Measurements from ENCODE around the gene SMARCC1. TPM values are rescaled to one million over a fixed set of nuclear protein-coding genes. Genes with fewer than 3 reads are reported as not detected.

The SMARCC1 gene
- total and polyA plus RNA-seq, 2 of the 4 experiments (the other 2 are of a cell fraction): 18.6 to 39.6 TPM

GRCh38 chr3:47579875-47580274 lies 201.8 kb downstream of the SMARCC1 start:
- no peaks in the 10 kb centered on the region for H3K79me1 ChIP-seq (ENCODE audit: low read depth in 1 of 2, low read length in 2 of 2)
- no peaks in the 10 kb centered on the region for H3K9me3 ChIP-seq (ENCODE audit: control insufficient read depth, insufficient read depth, low read length)
- H2BK20ac ChIP-seq (ENCODE audit: low read depth, low read length): no peak overlapping the region
- dilution Hi-C loops (cut with HindIII; ENCODE audit: low sequenced_read_pairs, unreplicated experiment): no loop called here
- DNase-seq (no peak), ATAC-seq (ENCODE audit: low read depth) (no peak)
- no peak overlapping the region for H4K5ac ChIP-seq (ENCODE audit: low read depth, low read length)
- H3K14ac ChIP-seq (replicated peaks; ENCODE audit: low read depth, low read length): no peak overlapping the region
- ChIA-PET CTCF (no interaction called here), POLR2A (ENCODE audit: unreplicated experiment) (no interaction called here)
- H3K4me2 ChIP-seq (ENCODE audit: low read depth, low read length): no peak overlapping the region
- intact Hi-C loops (cut with micrococcal nuclease): no loop called here
- H2AFZ ChIP-seq (replicated peaks; ENCODE audit: low read length, poor library complexity): no peak overlapping the region
- H3K27me3 ChIP-seq (ENCODE audit: control insufficient read depth, insufficient read depth, low read length): peaks cover 30% of the 10 kb centered on the region
- no peak overlapping the region for H3K56ac ChIP-seq (ENCODE audit: extremely low read depth, insufficient read depth, low read length)
- no peak overlapping the region for H2AK9ac ChIP-seq (replicated peaks; ENCODE audit: low read depth, low read length, poor library complexity)
- H2AK5ac ChIP-seq (ENCODE audit: low read depth, low read length): no peak overlapping the region
- no peaks in the 10 kb centered on the region for H3K36me3 ChIP-seq (ENCODE audit: control insufficient read depth, insufficient read depth, low read length)
- H4K20me1 ChIP-seq (ENCODE audit: insufficient read depth, low read length): peaks cover 6% of the 10 kb centered on the region
- H3K27ac ChIP-seq (ENCODE audit: insufficient read depth, low read length): no peak overlapping the region
- no peak overlapping the region for H2BK15ac ChIP-seq (ENCODE audit: low read depth, low read length)
- H3K4ac ChIP-seq (ENCODE audit: low read depth, low read length): no peak overlapping the region
- no peaks in the 10 kb centered on the region for H3K4me1 ChIP-seq (ENCODE audit: control insufficient read depth, insufficient read depth, low read length)
- H4K8ac ChIP-seq (ENCODE audit: low read depth in 2 of 2, low read length in 2 of 2): no peak overlapping the region
- H2BK5ac ChIP-seq (ENCODE audit: low read depth, low read length, poor library complexity, severe bottlenecking): no peak overlapping the region
- H3K18ac ChIP-seq (ENCODE audit: low read depth, low read length): no peak overlapping the region
- in situ Hi-C loops (cut with MboI; ENCODE audit: low sequenced_read_pairs): no loop called here
- no peak overlapping the region for H3K4me3 ChIP-seq (ENCODE audit: insufficient read depth, low read depth, low read length)
- no peak overlapping the region for H3K9ac ChIP-seq (ENCODE audit: low read depth, low read length)
- no peak overlapping the region for H2BK120ac ChIP-seq (ENCODE audit: low read depth, low read length)
- H3K23ac ChIP-seq (ENCODE audit: low read depth, low read length): no peak overlapping the region
- TF ChIP-seq RFX5 (IDR thresholded peaks at IDR 0.05; ENCODE audit: low read depth, low read length): no peak
- TF ChIP-seq FOS (IDR thresholded peaks at IDR 0.05; ENCODE audit: low read depth, low read length): no peak
- TF ChIP-seq BHLHE40 (IDR thresholded peaks at IDR 0.05; ENCODE audit: low read depth, low read length): no peak
- TF ChIP-seq, protein P1, sequence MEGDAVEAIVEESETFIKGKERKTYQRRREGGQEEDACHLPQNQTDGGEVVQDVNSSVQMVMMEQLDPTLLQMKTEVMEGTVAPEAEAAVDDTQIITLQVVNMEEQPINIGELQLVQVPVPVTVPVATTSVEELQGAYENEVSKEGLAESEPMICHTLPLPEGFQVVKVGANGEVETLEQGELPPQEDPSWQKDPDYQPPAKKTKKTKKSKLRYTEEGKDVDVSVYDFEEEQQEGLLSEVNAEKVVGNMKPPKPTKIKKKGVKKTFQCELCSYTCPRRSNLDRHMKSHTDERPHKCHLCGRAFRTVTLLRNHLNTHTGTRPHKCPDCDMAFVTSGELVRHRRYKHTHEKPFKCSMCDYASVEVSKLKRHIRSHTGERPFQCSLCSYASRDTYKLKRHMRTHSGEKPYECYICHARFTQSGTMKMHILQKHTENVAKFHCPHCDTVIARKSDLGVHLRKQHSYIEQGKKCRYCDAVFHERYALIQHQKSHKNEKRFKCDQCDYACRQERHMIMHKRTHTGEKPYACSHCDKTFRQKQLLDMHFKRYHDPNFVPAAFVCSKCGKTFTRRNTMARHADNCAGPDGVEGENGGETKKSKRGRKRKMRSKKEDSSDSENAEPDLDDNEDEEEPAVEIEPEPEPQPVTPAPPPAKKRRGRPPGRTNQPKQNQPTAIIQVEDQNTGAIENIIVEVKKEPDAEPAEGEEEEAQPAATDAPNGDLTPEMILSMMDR (conservative IDR thresholded peaks at IDR 0.05; ENCODE audit: low read depth, low read length): no peak
- TF ChIP-seq MAZ (IDR thresholded peaks at IDR 0.05; ENCODE audit: borderline replicate concordance, low read depth, low read length): no peak
- TF ChIP-seq NFE2L2 (IDR thresholded peaks at IDR 0.05; ENCODE audit: low read depth, low read length): no peak
- TF ChIP-seq MAFK (IDR thresholded peaks at IDR 0.05; ENCODE audit: low read depth, low read length): no peak
- TF ChIP-seq ELK1 (IDR thresholded peaks at IDR 0.05; ENCODE audit: borderline replicate concordance, low read depth, low read length): no peak
- no peak for TF ChIP-seq SMC3 (IDR thresholded peaks at IDR 0.05; ENCODE audit: low read depth, low read length)
- TF ChIP-seq RCOR1 (IDR thresholded peaks at IDR 0.05; ENCODE audit: insufficient replicate concordance, low read length): no peak
- no peak for TF ChIP-seq USF2 (IDR thresholded peaks at IDR 0.05; ENCODE audit: low read depth, low read length)
- TF ChIP-seq RAD21 (IDR thresholded peaks at IDR 0.05; ENCODE audit: low read length): no peak
- TF ChIP-seq MXI1 (IDR thresholded peaks at IDR 0.05; ENCODE audit: borderline replicate concordance, low read depth, low read length): no peak
- no peak for TF ChIP-seq POLR2A (IDR thresholded peaks at IDR 0.05; ENCODE audit: low read depth, low read length)
- no peak for TF ChIP-seq CEBPB (IDR thresholded peaks at IDR 0.05; ENCODE audit: low read depth, low read length)
- H3K9me1 ChIP-seq (ENCODE audit: insufficient read depth, low read length): no peaks in the 10 kb centered on the region; the same call in none of the 2 replicates
- H4K91ac ChIP-seq (ENCODE audit: insufficient read depth, low read depth, low read length): no peak overlapping the region
- BruUV-seq (replicated peaks): no TSS peak
- 80% methylated on average over 1 of the region's 2 CpGs; no CpG with 5 or more reads in 1 of the 2 experiments for WGBS, 2 experiments (ENCODE audit: extremely low coverage in 2 of 2, insufficient read length in 1 of 2)
